ENCODE measurements around the gene APEH. TPM values are rescaled to one million over a fixed set of nuclear protein-coding genes. Genes with fewer than 3 reads are reported as not detected.
A peak's percentile ranks its signal among the peaks of the same experiment; 100 is the strongest.

Gene APEH
- total RNA-seq, 2 experiments from 2014 or later, result 165 to 166 TPM

- no peak overlapping the region for H3K27ac Mint-ChIP-seq
- H3K36me3 Mint-ChIP-seq (ENCODE audit: low read depth), result peaks cover 1% of the 10 kb centered on the region
- no peak overlapping the region for H3K4me3 Mint-ChIP-seq
- no peak for TF ChIP-seq CTCF (IDR thresholded peaks at IDR 0.05)
- H3K9me3 Mint-ChIP-seq, result no peaks in the 10 kb centered on the region
- ChIA-PET POLR2A (interaction anchor here (5.6 kb wide), 1 partner anchor 19 kb away, joined by 40 read pairs; the partner anchor contains the start of genes AMIGO3 and GMPPB), CTCF (interaction anchor here (0.6 to 3.5 kb wide), 7 partner anchors 16 to 136 kb away, joined by 3 to 17 read pairs (median 4); partner anchors contain the start of gene AMIGO3)
- H3K4me1 Mint-ChIP-seq (ENCODE audit: low read depth), result no peaks in the 10 kb centered on the region
- ATAC-seq, result no peak
- no peak for DNase-seq
- H3K27me3 Mint-ChIP-seq, result no peaks in the 10 kb centered on the region
- intact Hi-C loops (cut with micrococcal nuclease), result no loop called here
These were observed 28.5 kb downstream of the APEH start for GRCh38 chr3:49702672-49703071.

DNA sequence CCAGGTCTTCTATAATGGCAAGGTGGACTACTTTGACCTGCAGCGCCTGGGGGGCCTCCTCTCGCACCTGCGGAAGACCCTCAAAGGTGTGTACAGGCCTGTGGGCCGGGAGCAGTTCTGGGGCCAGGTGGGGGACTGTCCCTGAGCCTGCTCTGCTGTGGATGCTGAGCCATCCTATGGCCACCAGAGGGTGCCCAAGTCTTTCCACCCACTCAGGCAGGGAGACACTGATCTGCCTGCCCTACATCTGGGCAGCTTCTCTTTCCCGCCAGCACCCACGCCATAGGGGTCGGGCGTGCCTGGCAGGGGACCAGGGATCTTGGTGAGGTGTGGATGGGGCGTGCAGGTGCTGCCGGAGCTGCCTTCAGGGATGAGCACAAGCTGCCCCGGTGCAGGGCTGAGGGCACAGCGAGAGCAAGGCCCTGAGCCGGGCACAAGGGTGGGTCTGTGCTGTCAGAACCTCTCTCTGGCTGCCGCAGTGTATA lies 29.3 kb downstream of the APEH start:
- CTCF ChIA-PET, result interaction anchor here (1.3 to 3.5 kb wide), 6 partner anchors 16 to 163 kb away, joined by 3 to 17 read pairs (median 4); partner anchors contain the start of gene AMIGO3
- peaks cover 1% of the 10 kb centered on the region for H3K36me3 Mint-ChIP-seq (ENCODE audit: low read depth)

DNA sequence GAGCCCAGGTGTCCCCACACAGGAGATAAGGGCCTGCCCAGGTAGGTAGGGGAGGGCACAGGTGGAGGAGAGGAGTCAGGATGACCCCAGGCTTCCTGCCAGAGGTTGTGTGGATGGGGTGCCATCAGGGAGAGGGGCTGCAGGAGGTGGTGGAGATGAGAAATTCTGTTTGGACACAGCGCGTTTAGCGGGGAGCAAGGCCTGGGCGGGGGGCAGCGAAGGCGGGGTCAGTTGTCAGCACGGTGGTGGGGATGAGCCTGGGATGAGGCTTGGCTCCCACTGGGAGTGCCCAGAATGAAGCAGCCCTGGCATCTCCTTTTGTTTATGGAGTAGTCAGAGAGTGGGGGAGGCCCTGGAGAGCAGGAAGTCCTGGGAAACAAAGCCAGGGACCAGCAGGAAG lies 29.8 kb downstream of the APEH start:
- Mint-ChIP-seq H3K36me3 (ENCODE audit: low read depth) (peaks cover 1% of the 10 kb centered on the region), H3K4me1 (ENCODE audit: low read depth) (no peaks in the 10 kb centered on the region), H3K27me3 (no peaks in the 10 kb centered on the region), H3K27ac (peak overlapping the region; percentile 11), H3K9me3 (no peaks in the 10 kb centered on the region), H3K4me3 (no peak overlapping the region)
- no peak for DNase-seq
- ChIA-PET POLR2A (interaction anchor here (1.0 to 5.6 kb wide), 2 partner anchors 16 to 17 kb away, joined by 4 to 40 read pairs; partner anchors contain the start of genes AMIGO3 and GMPPB), CTCF (interaction anchor here (1.0 to 3.5 kb wide), 6 partner anchors 15 to 164 kb away, joined by 3 to 17 read pairs (median 4); partner anchors contain the start of gene AMIGO3)
- intact Hi-C loops (cut with micrococcal nuclease), result no loop called here
- no peak for TF ChIP-seq CTCF (IDR thresholded peaks at IDR 0.05)
- ATAC-seq, result no peak

More for the DNA sequence above, 29.3 kb downstream of the APEH start:
- intact Hi-C loops (cut with micrococcal nuclease), result no loop called here
- Mint-ChIP-seq H3K27me3 (no peaks in the 10 kb centered on the region), H3K9me3 (no peaks in the 10 kb centered on the region), H3K4me1 (ENCODE audit: low read depth) (no peaks in the 10 kb centered on the region), H3K27ac (peak overlapping the region; percentile 11), H3K4me3 (no peak overlapping the region)
- POLR2A ChIA-PET, result interaction anchor here (1.0 to 5.6 kb wide), 2 partner anchors 15 to 18 kb away, joined by 4 to 40 read pairs; partner anchors contain the start of genes AMIGO3 and GMPPB
- DNase-seq, result peak; percentile 74
- peak; percentile 80 for TF ChIP-seq CTCF (IDR thresholded peaks at IDR 0.05)
- peak; percentile 99 for ATAC-seq

DNA sequence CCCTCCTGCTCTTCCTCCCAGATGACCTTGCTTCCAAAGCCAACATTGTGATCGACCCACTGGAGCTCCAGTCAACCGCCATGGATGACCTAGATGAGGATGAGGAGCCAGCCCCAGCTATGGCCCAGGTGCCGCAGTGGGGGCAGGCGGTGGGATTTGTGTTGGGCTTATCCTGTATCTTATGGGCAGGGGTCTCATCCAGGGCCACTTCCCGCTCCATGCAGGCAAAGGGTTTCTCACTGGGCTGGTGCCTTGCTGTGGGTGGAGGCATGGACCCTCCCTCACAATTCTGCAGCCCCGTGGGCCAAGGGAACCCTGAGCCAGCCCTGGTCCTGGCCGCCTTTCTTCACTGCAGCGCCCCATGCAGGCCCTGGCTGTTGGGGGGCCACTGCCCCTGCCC lies 30.5 kb downstream of the APEH start:
- Mint-ChIP-seq H3K27ac (no peak overlapping the region), H3K4me1 (ENCODE audit: low read depth) (no peaks in the 10 kb centered on the region), H3K36me3 (ENCODE audit: low read depth) (peaks cover 1% of the 10 kb centered on the region), H3K27me3 (no peaks in the 10 kb centered on the region), H3K9me3 (no peaks in the 10 kb centered on the region), H3K4me3 (no peak overlapping the region)
- intact Hi-C loops (cut with micrococcal nuclease), result no loop called here
- ATAC-seq, result no peak
- CTCF ChIA-PET, result interaction anchor here (1.0 to 1.3 kb wide), 2 partner anchors 44 to 164 kb away, joined by 3 to 4 read pairs; no protein-coding TSS in a partner anchor
- TF ChIP-seq CTCF (IDR thresholded peaks at IDR 0.05), result no peak
- POLR2A ChIA-PET, result interaction anchor here (5.6 kb wide), 1 partner anchor 17 kb away, joined by 40 read pairs; the partner anchor contains the start of genes AMIGO3 and GMPPB
- DNase-seq, result no peak

GRCh38 chr3:49705390-49705960 lies 31.3 kb downstream of the APEH start:
- Mint-ChIP-seq H3K36me3 (ENCODE audit: low read depth) (peaks cover 1% of the 10 kb centered on the region), H3K27ac (no peak overlapping the region), H3K4me1 (ENCODE audit: low read depth) (no peaks in the 10 kb centered on the region), H3K4me3 (no peak overlapping the region), H3K9me3 (no peaks in the 10 kb centered on the region), H3K27me3 (no peaks in the 10 kb centered on the region)
- ChIA-PET POLR2A (interaction anchor here (0.7 kb wide), 1 partner anchor 16 kb away, joined by 4 read pairs; no protein-coding TSS in a partner anchor), CTCF (no interaction called here)
- TF ChIP-seq CTCF (IDR thresholded peaks at IDR 0.05), result no peak
- DNase-seq (no peak), ATAC-seq (no peak)
- intact Hi-C loops (cut with micrococcal nuclease), result no loop called here

Data from activated CD8-positive, alpha-beta T cell treated with anti-CD3 and anti-CD28 coated beads for 36 hours (primary cell).